ENCODE data around the gene BPI.

Gene BPI

DNA sequence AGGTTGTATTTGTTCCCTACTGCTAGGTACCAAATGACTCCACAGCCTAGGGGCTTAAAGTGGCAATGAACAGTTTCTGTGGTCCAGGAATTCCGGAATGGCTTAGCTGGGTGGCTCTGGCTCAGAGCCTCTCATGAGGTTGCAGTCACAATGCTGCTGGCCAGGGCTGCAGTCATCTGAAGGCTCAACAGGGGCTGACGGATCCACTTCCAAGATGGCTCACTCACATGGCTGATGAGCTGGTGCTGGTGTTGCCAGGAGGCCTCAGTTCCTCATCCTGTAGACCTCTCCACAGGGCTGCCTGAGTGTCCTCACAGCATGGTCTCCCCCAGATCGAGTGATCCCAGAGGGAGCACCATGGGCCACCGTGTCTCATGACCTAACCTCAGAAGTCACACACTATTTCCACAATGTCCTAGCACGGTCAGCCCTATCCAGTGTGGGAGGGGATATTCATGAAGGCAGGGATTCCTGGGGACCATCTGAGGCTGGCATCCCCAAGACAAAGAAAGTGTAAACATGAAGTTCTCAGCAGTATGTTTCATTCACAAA lies 19.0 kb upstream of the BPI start:
- TF ChIP-seq, protein P1, sequence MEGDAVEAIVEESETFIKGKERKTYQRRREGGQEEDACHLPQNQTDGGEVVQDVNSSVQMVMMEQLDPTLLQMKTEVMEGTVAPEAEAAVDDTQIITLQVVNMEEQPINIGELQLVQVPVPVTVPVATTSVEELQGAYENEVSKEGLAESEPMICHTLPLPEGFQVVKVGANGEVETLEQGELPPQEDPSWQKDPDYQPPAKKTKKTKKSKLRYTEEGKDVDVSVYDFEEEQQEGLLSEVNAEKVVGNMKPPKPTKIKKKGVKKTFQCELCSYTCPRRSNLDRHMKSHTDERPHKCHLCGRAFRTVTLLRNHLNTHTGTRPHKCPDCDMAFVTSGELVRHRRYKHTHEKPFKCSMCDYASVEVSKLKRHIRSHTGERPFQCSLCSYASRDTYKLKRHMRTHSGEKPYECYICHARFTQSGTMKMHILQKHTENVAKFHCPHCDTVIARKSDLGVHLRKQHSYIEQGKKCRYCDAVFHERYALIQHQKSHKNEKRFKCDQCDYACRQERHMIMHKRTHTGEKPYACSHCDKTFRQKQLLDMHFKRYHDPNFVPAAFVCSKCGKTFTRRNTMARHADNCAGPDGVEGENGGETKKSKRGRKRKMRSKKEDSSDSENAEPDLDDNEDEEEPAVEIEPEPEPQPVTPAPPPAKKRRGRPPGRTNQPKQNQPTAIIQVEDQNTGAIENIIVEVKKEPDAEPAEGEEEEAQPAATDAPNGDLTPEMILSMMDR (IDR thresholded peaks at IDR 0.05; ENCODE audit: control extremely low read depth, extremely low read depth, low read depth, missing control alignments): no peak
- CTCF ChIA-PET: no interaction called here
- POLR2A ChIA-PET: no interaction called here
- no peak for DNase-seq (ENCODE audit: extremely low spot score)

GRCh38 chr20:38286586-38287531 lies 17.1 kb upstream of the BPI start:
- CTCF ChIA-PET: interaction anchor here (1.4 kb wide), 1 partner anchor 10 kb away, joined by 3 read pairs; no protein-coding TSS in a partner anchor
- TF ChIP-seq, protein P1 (IDR thresholded peaks at IDR 0.05; ENCODE audit: control extremely low read depth, extremely low read depth, low read depth, missing control alignments): no peak
- POLR2A ChIA-PET: no interaction called here

DNA sequence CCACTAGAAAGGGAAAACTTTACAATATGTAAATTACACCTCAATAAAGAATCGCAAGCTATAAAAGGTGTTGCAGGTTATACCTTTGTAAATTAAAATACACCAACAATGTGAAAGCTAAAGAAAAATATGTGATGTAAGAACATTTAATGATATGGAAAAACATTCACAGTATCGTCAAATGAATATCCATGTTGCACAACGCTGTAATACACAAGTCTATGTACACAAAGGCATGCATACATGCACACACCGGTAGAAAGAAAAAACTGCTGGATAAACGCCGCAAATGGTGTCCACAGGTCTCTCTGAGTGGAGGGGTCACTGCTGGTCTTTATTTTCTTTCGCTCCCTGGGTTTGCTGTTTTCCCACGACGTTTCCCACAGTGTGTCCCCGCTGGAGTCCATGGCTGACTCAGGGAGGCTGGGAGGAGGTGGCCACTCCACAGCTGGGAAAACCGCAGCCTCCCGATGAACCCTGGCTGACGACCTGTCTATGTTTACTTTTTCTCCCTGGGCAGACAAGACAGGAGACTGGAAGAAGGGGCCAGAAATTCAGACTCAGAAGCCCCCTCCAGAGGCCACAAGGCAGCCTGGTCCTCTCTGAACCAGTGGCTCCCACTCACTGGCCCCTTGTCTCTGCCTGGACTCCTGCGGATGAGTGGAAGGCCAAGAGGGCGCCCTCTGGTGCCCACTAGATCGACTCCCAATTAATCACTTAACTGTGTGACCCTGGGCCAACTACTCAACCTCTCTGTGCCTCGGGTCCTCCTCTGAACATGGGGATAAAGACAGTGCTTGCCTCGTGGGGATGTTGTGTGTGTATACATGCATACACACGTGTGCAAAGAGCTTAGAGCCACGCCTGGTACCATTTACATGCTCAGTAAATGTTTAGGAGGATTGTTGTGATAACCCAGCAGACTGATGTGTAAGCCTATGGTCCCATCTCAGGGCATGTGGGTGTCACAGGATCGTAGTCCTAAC lies 12.8 kb upstream of the BPI start:
- ChIA-PET CTCF (interaction anchor here (1.3 kb wide), 1 partner anchor 70 kb away, joined by 3 read pairs; no protein-coding TSS in a partner anchor), POLR2A (no interaction called here)
- TF ChIP-seq, protein P1 (IDR thresholded peaks at IDR 0.05; ENCODE audit: control extremely low read depth, extremely low read depth, low read depth, missing control alignments): no peak
- no peak for DNase-seq (ENCODE audit: extremely low spot score)

More at GRCh38 chr20:38286586-38287531, 17.1 kb upstream of the BPI start:
- DNase-seq (ENCODE audit: extremely low spot score): no peak

DNA sequence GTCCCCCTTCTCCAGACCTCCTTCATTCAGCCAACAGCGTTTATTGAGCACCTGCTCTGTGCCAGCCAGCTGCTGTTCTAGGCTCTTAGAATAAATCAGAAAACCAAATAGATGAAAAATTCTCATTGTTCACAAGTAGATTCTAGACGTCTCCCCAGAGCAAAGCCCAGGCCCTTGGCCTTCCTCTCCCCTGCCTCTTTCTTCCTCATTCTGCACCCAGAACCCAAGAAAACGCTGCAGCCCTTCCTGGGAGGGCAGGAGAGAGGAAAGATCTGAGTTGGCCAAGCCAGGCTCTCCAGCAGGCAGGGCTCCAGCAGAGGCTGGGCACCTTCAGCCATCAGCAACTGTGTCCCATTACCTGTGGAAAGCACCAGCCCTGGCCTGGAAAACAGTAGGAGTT lies 12.0 kb upstream of the BPI start:
- TF ChIP-seq, protein P1 (IDR thresholded peaks at IDR 0.05; ENCODE audit: control extremely low read depth, extremely low read depth, low read depth, missing control alignments): no peak
- CTCF ChIA-PET: no interaction called here
- no peak for DNase-seq (ENCODE audit: extremely low spot score)
- POLR2A ChIA-PET: no interaction called here

DNA sequence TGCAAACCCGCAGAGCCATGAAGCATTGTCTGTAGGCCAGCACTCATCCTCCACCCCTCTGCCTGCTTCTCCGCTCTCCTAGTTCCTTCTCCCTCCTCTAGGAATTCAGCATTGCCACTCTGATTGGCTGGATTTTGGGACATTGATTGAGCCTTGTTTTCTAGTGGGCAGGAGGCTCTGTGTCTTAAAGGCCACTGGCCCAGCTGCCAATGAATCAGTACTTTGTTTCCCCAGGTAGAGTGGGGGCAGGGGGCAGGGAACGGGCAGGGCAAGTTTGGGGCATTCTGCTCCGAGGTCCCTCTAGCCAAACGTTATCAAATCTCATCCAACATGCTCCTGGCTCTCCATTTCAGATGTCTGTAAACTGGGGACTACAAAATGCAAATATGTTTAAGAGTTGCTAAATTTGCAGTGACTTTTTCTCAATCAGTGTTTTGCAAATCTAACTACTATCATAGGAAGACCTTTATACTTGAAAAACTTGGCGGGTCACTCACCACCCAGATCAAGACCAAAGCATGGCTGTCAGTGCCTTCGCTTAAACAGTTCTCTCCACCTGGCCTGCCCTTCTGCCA lies 10.4 kb upstream of the BPI start:
- TF ChIP-seq, protein P1 (IDR thresholded peaks at IDR 0.05; ENCODE audit: control extremely low read depth, extremely low read depth, low read depth, missing control alignments): no peak
- POLR2A ChIA-PET: no interaction called here
- CTCF ChIA-PET: interaction anchor here (1.9 to 3.2 kb wide), 2 partner anchors 11 to 72 kb away, joined by 5 to 10 read pairs; partner anchors contain the start of gene BPI
- no peak for DNase-seq (ENCODE audit: extremely low spot score)
